Fibroblast of the aortic adventitia (primary cell): Measurements from ENCODE around the gene COL15A1. TPM values are rescaled to one million over a fixed set of nuclear protein-coding genes. Genes with fewer than 3 reads are reported as not detected.

ENCODE experiments used
- DNase-seq: peaks from one replicate; pipeline ENCODE4 v3.0.0-alpha.2; 2010; ENCODE audit warnings: low read depth
- H3K4me3 ChIP-seq: 2 replicates; pipeline ENCODE4 v1.5.1; 2011; ENCODE audit warnings: low read depth, mild to moderate bottlenecking, control low read depth, low read length, moderate library complexity
- total RNA-seq: library from RNA; depleted of rRNA; stranded (reverse); fragments of >200 nt; gene quantifications from 2 replicates; pipeline ENCODE4 v1.2.3, GENCODE V29; 2012; ENCODE audit warnings: low replicate concordance
- TF ChIP-seq, protein P1 (sequence below): IDR thresholded peaks from 2 replicates; pipeline ENCODE4 v1.5.1; 2011; ENCODE audit warnings: mild to moderate bottlenecking, low read length, control low read depth, inconsistent platforms; ENCODE audit not compliant: insufficient read depth

COL15A1 gene
- total RNA-seq, 1 donor: 25.3 TPM

DNA sequence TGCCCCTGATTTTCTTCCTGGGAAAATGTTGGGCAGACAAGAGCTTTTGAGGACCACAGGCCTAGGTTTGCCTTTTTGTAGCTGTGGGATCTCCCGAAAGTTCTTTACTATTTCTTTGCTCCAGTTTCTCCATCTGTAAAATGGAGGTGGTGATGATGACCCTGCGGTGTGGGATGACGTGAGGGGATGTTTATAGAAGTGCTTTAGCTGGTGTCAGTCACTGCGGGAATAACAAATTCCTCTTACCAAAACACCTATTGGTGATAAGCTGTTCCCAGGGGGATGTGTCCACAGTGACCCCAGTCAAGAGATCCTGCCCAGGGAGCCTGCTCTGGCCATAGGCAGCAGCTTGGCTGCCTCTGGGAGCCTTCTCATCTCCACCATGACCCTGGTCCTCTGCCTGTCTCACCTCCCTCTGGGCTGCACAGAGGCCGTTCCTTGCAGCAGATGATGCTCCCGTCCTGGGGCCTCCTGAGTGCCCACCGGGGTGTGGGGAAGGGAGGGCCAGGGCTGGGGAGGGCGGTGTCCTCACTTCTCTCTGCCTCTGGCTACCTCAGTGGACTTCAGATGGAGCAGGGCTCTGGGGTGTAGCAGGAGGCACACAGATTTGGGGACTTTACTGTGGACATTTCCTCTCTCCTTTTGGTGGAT is 77.2 kb downstream of the COL15A1 start:
- DNase-seq: no peak
- no peak overlapping the region for H3K4me3 ChIP-seq
- TF ChIP-seq, protein P1, sequence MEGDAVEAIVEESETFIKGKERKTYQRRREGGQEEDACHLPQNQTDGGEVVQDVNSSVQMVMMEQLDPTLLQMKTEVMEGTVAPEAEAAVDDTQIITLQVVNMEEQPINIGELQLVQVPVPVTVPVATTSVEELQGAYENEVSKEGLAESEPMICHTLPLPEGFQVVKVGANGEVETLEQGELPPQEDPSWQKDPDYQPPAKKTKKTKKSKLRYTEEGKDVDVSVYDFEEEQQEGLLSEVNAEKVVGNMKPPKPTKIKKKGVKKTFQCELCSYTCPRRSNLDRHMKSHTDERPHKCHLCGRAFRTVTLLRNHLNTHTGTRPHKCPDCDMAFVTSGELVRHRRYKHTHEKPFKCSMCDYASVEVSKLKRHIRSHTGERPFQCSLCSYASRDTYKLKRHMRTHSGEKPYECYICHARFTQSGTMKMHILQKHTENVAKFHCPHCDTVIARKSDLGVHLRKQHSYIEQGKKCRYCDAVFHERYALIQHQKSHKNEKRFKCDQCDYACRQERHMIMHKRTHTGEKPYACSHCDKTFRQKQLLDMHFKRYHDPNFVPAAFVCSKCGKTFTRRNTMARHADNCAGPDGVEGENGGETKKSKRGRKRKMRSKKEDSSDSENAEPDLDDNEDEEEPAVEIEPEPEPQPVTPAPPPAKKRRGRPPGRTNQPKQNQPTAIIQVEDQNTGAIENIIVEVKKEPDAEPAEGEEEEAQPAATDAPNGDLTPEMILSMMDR: no peak

DNA sequence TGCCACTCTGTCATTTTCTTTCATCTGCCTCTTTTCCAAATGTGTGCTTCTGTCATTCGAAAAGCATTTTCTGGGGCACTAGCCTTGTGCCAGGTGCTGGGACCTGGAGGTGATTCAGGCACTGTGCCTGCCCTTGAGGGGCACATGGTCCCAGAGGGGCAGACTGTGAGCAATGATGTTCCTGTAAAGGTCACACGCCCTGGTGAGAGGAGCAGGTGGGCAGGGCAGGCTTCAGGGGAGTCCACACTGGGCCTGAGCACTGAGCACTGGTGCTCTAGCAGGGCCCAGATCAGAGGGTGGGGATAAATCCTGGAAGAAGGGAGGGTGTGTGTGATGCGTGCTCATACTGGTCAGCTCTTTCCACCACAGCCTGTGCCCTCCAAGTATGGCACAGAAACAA is 77.8 kb downstream of the COL15A1 start:
- no peak for DNase-seq
- TF ChIP-seq, protein P1: no peak
- no peak overlapping the region for H3K4me3 ChIP-seq

DNA sequence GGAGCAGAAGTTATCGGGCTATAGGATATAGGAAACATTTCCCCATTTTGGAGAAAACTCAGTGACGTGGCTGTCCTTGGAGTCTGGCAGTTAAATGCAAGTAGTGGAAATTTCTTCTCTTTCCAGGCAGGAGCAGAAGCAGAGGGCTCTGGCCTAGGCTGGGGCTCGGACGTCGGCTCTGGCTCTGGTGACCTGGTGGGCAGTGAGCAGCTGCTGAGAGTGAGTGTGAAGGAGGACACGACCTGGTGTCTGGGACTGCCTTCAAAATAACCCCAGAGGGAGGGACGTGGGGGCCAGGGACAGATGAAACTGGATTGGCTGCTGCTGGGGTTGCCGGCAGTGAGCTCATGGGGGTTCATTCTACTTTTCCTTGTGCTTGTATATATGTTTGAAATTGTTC is 79.5 kb downstream of the COL15A1 start:
- no peak for DNase-seq
- TF ChIP-seq, protein P1: no peak
- H3K4me3 ChIP-seq: no peak overlapping the region

DNA sequence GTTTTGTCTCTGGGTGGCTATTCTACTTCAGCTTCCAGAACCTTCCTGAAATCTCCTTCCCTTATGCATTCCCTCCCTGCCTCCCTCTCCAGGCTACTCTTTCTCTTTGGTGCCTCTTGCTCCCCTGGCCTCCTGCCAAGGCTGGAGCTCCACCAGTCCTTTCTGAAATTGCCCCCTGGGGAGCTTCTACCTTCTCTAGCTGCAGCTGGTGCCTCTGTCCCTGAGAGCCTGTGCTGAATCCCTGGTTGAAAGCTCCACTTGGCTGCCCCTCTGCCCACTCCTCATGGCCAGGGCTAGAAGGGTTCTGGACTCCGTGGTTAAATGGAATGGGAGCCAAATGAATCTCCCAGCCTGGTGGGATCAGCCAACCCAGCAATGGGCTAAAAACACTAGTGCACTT is 80.1 kb downstream of the COL15A1 start:
- TF ChIP-seq, protein P1: no peak
- no peak overlapping the region for H3K4me3 ChIP-seq
- DNase-seq: peak; percentile 46

DNA sequence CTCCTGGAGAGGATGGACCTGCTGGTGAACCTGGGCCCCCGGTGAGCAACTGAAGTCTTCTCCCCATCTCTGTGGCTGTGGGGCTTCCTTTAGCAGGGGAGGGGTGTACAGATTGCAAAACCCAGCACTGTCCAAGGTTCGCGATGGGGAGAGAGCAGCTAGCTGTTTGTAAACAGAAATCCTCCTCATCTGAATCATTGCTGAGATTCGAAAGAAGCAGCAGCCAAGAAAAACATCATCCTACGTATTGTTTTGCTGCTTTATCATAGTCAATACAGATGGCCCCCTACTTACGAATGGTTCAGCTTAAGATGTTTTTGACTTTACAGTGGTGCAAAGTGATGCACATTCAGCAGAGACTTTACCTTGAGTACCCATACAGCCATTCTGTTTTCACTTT is 81.3 kb downstream of the COL15A1 start:
- no peak for DNase-seq

DNA sequence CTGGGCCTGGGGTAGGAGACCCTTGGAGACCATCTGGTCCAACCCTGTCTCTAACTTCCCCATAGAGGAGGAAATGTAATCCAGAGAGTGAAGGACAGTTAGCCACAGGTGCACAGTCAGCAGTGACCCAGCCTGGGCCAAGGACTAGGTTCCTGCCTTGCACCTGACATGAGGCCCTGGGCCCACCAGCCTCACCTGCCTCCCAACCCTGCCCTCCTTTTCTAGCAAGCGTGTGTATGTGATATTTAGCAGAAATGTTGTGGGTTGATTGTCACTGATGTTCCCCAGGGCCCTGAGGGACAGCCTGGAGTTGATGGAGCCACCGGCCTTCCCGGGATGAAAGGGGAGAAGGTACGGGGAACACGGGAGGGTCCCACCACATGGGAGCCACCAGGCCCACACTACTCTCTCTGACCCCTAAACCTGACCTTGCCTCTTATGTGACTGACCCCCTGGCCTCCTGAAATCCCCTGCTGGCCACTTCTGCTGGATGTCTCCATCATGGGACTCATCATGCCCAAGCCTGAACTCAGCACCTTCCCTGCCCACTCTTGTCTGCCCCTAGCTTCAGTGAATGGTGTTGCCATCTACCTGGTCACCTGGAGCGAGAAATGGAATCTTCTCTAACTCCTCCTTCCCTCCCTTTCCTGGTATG is 82.0 kb downstream of the COL15A1 start:
- TF ChIP-seq, protein P1: no peak

More for the DNA sequence above, 81.3 kb downstream of the COL15A1 start:
- TF ChIP-seq, protein P1: no peak
- no peak overlapping the region for H3K4me3 ChIP-seq

More for the DNA sequence above, 82.0 kb downstream of the COL15A1 start:
- no peak for DNase-seq
- H3K4me3 ChIP-seq: no peak overlapping the region
